Fibroblast of gingiva (primary cell): Measurements from ENCODE around the gene SIRT3.

Experiments
- DNase-seq: peaks from one replicate; pipeline ENCODE4 v3.0.0-alpha.2; 2011; ENCODE audit warnings: low read depth

The SIRT3 gene

GRCh38 chr11:270451-271318, 34.5 kb upstream of the SIRT3 start:
- DNase-seq: no peak

DNA sequence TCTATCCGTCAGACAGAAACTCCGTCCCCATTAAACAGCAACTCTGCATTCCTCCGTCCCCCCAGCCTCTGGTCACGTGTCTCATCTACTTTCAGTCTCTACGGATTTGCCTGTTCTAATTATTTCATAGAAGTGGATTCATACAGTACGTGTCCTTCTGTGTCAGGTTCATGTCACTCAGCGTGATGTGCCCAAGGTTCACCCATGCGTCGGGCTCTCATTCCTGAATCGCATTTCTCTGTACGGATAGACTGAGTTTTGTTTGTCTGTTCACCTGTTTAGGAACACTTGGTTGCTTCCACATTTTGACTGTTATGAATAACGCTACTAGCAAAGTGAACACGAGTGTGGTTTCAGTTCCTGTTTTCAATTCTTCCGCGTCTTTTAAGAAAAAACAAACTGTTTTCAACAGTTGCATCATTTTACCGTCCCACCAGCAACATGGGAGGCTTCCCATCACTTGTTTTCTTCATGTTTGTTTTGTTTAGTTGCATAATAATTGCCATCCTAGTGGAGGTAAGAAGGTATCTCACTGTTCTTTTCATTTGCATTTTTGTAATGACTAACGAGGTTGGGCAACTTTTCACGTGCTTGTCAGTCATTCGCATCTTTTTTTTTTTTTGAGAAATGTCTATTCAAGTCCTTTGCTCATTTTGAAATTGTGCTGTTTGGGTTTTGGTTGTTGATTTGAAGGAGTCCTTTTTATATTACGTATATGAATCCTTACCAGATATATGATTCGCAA, 33.2 kb upstream of the SIRT3 start:
- peak; percentile 26 for DNase-seq

GRCh38 chr11:268716-269145, 32.6 kb upstream of the SIRT3 start:
- peak; percentile 90 for DNase-seq

DNA sequence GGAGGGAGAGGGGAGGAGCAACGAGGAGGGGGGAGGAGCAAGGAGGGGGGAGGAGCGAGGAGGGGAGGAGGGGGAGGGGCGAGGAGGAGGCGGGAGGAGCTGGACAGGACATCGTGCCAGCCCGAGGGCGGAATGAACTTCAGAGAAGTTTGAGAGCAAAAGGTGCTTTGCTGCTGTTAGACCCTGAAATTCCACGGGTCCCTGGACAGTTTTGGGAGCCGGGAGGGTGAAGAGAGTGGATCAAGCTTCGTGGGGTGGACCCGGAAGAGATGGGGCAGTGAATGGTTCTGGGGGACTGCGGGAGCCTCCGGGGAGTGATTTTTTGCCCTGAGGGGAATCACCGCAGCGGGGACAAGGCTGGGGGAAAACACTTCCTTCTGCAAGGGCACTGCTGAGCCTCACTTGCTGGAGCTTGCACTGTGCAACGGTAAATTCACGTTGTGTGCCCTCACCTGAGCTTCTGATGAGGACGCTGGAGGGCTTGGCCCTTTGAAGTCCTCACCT, 31.4 kb upstream of the SIRT3 start:
- DNase-seq: peak; percentile 40

- no peak for DNase-seq
Measured at GRCh38 chr11:266676-267439, 30.7 kb upstream of the SIRT3 start.

DNA sequence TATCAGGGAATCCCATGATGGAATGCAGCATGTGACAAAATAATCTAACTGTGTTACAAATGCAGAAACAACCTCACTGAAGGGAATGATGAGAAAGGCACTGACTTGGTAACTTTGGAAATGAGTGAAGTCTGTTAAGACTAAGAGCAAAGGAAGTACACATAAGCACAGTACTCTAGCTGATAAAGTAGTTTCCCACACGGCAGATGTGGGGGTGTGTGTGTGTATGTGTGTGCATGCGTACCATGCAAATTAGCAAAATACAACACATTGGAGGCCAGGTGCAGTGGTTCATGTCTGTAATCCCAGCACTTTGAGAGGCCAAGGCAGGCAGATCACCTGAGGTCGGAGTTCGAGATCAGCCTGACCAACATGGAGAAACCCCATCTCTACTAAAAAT, 25.5 kb upstream of the SIRT3 start:
- DNase-seq: no peak

DNA sequence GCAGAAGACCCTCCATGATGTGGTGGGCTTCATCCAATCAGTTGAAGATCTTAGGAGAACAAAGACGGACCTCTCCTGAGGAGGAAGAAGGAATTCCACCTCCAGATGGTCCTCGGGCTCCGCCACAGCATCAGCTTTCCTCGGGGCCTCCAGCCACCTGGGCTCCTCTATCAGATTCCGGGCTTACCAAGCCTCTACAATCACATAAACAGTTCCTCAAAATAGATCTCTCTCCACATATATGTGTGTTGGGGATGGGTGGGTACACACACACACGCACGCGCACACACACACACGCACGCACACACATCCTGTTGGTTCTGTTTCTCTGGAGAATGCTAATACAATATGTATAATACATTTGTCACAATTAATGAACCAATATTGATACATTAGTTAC, 23.3 kb upstream of the SIRT3 start:
- no peak for DNase-seq

DNA sequence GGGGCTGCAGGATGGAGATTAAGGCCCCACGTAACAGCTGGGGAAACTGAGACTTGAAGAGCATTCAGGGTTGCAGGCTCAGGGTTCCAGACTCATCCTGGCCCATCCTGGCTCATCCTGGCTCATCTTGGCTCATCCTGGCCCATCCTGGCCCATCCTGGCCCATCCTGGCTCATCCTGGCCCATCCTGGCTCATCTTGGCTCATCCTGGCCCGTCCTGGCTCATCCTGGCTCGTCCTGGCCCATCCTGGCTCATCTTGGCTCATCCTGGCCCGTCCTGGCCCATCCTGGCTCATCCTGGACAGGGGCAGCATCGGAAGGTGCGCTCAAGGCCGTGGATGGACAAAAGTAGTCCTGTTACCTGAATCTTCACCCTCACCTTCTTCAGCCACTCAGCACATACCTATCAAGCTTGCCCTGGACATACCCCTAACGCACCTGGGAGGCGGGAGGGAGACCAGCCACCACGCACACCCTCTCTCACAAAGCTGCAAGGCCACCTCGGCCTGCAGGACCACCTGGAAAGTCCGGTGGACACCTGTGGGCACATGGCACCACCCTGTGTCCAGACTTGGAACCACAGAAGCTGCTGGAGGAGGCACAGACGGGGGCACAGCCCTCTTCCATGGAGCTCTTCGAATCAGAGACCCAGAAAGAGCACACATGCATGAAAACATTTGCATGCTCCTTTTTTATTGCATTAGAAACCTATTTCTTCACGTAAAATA, 21.8 kb upstream of the SIRT3 start:
- no peak for DNase-seq

DNA sequence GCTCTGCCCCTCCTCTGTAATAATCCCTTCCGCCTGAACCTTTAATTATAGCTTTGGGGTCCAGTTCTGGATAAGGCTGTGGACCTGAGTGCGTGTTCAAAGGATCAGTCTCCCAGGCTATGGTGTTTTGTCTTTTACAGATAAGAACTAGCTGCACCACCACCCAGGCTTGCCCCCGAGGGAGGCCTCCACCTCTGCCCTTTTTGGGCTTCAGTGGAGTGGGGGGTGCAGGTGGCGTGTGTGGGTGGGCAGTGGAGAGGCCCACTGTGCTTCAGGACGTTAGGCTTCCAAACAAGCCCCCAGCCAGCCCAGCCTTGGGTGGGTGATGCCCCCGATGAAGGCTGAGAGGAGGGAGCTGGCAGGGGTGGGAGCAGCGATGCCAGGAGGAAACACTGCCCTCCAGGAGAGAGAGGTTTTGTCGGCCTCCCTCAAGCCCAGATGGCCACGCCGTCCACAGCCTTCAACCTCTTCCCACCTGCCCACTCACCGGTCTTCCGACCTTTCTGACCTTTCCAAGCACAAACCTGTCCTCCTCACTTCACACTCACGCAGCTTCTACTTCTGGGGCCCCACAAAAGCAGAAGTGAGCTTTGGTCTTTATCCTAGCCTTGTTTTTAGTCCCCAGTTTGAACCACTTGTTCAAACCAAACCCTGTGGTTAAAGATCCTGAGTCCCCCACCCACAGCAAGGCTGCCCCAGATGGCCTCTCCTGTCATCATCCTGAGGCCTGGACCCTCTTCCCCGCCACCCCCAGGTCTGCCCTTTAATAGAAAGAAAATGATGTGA, 21.0 kb upstream of the SIRT3 start:
- DNase-seq: no peak

DNA sequence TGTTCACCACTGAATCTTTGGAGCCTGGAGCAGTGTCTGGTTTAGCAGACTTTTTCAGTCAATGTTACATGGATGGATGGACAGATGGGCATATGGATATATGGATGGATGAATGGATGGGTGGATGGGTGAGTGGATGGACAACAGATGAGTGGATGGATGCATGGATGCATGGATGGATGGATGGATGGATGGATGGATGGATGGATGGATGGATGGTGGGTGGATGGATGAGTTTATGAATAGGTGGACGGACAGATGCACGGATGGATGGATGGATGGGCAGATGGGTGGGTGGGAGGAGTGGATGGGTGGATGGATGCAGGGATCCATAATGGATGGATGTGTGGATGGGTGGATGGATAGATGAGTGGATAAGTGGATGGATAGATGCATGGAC, 19.7 kb upstream of the SIRT3 start:
- no peak for DNase-seq

DNA sequence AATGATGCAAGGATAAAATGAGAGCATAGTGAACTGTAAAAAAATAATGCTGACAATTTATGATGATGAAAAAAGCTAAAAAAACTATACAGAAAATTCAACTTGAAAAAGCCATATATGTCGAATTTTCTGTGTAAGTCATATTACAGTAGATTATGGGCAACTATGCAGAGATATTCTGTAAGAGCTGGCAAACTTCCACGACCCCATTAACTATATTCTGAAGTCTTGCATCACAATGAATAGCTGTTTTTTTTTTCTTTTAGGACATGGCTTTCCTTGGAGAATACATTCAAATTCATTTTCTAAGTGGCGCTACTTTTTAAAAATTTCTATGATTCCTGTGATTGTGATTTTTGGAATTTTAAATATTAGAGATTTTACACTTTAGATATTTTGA, 19.0 kb upstream of the SIRT3 start:
- DNase-seq: peak; percentile 57

GRCh38 chr11:253886-254270, 17.7 kb upstream of the SIRT3 start:
- DNase-seq: no peak

- DNase-seq: no peak
Measured at GRCh38 chr11:253160-253885, 17.2 kb upstream of the SIRT3 start.

- DNase-seq: no peak
Measured at GRCh38 chr11:252666-253065, 16.5 kb upstream of the SIRT3 start.

DNA sequence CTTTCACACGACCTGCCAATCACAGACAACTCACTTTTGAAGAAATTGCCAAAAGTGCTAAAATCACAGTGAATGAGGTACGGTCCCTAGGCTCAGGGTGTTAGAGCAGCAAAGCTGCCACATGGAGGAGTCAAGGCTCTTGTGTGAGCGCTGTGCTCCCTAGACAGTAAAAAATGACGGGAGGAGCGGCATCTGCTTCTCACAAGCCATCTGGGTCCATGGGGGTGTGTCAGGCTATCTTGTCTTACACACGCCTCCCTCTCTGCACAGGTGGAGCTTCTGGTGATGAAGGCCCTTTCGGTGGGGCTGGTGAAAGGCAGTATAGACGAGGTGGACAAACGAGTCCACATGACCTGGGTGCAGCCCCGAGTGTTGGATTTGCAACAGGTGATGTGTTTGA, 15.4 kb upstream of the SIRT3 start:
- DNase-seq: no peak

DNA sequence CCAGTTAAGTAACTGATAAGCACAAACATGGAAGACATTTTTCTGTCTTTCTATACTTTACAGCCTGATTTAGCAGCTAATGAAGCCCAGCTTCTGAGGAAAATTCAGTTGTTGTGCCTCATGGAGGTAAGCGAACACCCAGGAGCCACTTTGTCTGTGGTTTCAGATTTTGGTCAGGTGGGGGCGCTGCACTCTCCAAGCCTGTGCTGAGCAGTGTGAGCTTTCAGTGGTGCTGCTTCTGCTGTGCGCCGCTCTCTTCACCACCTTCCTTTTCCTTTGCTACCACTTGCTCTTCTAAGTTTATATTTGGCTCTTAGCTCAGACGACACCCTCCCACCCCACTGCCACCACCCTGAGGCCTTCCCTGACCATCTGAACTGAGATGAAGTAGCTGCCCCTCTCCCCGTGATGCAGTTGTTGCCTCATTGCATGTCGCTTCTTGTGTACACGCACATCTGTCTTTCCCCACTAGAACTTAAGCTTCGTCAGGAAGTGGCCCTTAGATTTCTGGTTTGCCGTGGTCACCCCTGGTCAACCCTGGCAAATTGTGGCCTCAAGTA, 14.7 kb upstream of the SIRT3 start:
- DNase-seq: peak; percentile 39

GRCh38 chr11:250274-250673, 14.1 kb upstream of the SIRT3 start:
- no peak for DNase-seq

GRCh38 chr11:249062-249461, 12.9 kb upstream of the SIRT3 start:
- no peak for DNase-seq

DNA sequence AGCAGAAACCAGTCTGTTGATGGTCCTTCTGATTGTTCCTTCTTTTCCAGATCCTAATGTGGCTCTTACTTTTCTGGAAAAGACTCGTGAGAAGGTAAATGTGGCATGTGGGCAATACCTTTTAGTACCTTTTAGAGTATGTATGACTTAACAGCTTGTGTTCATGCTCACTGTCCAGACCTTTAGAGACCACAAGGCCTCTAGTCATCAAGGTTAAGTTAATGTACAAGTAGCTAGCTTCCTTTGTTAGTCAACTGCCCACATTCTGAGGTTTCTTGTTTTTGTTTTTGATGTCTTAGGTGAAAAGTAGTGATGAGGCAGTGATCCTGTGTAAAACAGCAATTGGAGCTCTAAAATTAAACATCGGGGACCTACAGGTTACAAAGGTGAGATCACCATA, 8.2 kb upstream of the SIRT3 start:
- no peak for DNase-seq

GRCh38 chr11:241634-242033, 5.5 kb upstream of the SIRT3 start:
- no peak for DNase-seq
